Vagina (tissue), 2 donors: ENCODE data around the gene PODN.

Experiments used
- CTCF ChIP-seq, 3 experiments: fragments of 450-650 bp in 2 of 3; fragments of 200-600 bp in 1 of 3; sonication (generic) in 1 of 3; IDR thresholded peaks; one replicate each; pipeline ENCODE4 v1.5.1; 2017 to 2019; ENCODE audit warnings: antibody characterized with exemption in 3 of 3, mild to moderate bottlenecking in 2 of 3, moderate library complexity in 2 of 3
- POLR2A ChIP-seq, 2 donors: fragments of 450-650 bp; IDR thresholded peaks; one replicate each; pipeline ENCODE4 v1.6.1; 2017; ENCODE audit warnings: antibody characterized with exemption in 2 of 2, mild to moderate bottlenecking in 2 of 2, moderate library complexity in 2 of 2
- POLR2AphosphoS5 ChIP-seq, 2 donors: sonication (generic); formaldehyde crosslinking; IDR thresholded peaks; one replicate each; pipeline ENCODE4 v1.9.0; 2017; ENCODE audit warnings: antibody characterized with exemption in 2 of 2, mild to moderate bottlenecking in 2 of 2, low read depth in 1 of 2; ENCODE audit not compliant: insufficient read depth in 1 of 2

- TF ChIP-seq CTCF (IDR thresholded peaks at IDR 0.05) (no peak), POLR2AphosphoS5 (IDR thresholded peaks at IDR 0.05; ENCODE audit: insufficient read depth in 1 of 2, low read depth in 1 of 2) (no peak), POLR2A (IDR thresholded peaks at IDR 0.05) (no peak)
Observed at GRCh38 chr1:53075761-53076163, 13.7 kb downstream of the PODN start.
